ENCODE data around the gene NEK6. TPM values are rescaled to one million over a fixed set of nuclear protein-coding genes. Genes with fewer than 3 reads are reported as not detected.

Gene NEK6
- polyA plus RNA-seq, 1 experiment, result 128 TPM

GRCh38 chr9:124337562-124337961, 79.8 kb downstream of the NEK6 start:
- Histone ChIP-seq H3K4me3 (ENCODE audit: low read depth, low read length) (no peak overlapping the region), H3K27me3 (ENCODE audit: control insufficient read depth, insufficient read depth, low read length) (no peaks in the 10 kb centered on the region), H3K9me3 (ENCODE audit: control insufficient read depth, insufficient read depth, low read length) (peaks cover 5% of the 10 kb centered on the region), H3K27ac (ENCODE audit: low read depth, low read length) (no peak overlapping the region)
- CTCF ChIA-PET, result no interaction called here
- POLR2A ChIA-PET, result no interaction called here
- DNase-seq (ENCODE audit: low read depth, low spot score), result no peak
- no peak for TF ChIP-seq CTCF (IDR thresholded peaks at IDR 0.05; ENCODE audit: low read depth, low read length)

GRCh38 chr9:124339603-124340146, 81.9 kb downstream of the NEK6 start:
- Histone ChIP-seq H3K9me3 (ENCODE audit: control insufficient read depth, insufficient read depth, low read length) (peaks cover 5% of the 10 kb centered on the region), H3K27me3 (ENCODE audit: control insufficient read depth, insufficient read depth, low read length) (no peaks in the 10 kb centered on the region), H3K27ac (ENCODE audit: low read depth, low read length) (peak overlapping the region; percentile 21), H3K4me3 (ENCODE audit: low read depth, low read length) (no peak overlapping the region)
- DNase-seq (ENCODE audit: low read depth, low spot score), result no peak
- ChIA-PET CTCF (no interaction called here), POLR2A (no interaction called here)
- no peak for TF ChIP-seq CTCF (IDR thresholded peaks at IDR 0.05; ENCODE audit: low read depth, low read length)

- POLR2A ChIA-PET, result no interaction called here
- H3K27ac ChIP-seq (ENCODE audit: low read depth, low read length), result peak overlapping the region; percentile 52
- TF ChIP-seq CTCF (IDR thresholded peaks at IDR 0.05; ENCODE audit: low read depth, low read length), result no peak
- no peak for DNase-seq (ENCODE audit: low read depth, low spot score)
- no peaks in the 10 kb centered on the region for H3K27me3 ChIP-seq (ENCODE audit: control insufficient read depth, insufficient read depth, low read length)
- peaks cover 5% of the 10 kb centered on the region for H3K9me3 ChIP-seq (ENCODE audit: control insufficient read depth, insufficient read depth, low read length)
- CTCF ChIA-PET, result no interaction called here
- no peak overlapping the region for H3K4me3 ChIP-seq (ENCODE audit: low read depth, low read length)
Observed at GRCh38 chr9:124340219-124341069, 82.7 kb downstream of the NEK6 start.

GRCh38 chr9:124341455-124342170, 83.9 kb downstream of the NEK6 start:
- no peak for DNase-seq (ENCODE audit: low read depth, low spot score)
- ChIA-PET CTCF (interaction anchor here (1.0 kb wide), 1 partner anchor 21 kb away, joined by 3 read pairs; no protein-coding TSS in a partner anchor), POLR2A (interaction anchor here (1.2 kb wide), 1 partner anchor 11 kb away, joined by 3 read pairs; no protein-coding TSS in a partner anchor)

More at GRCh38 chr9:124341455-124342170, 83.9 kb downstream of the NEK6 start:
- H3K27me3 ChIP-seq (ENCODE audit: control insufficient read depth, insufficient read depth, low read length), result no peaks in the 10 kb centered on the region
- TF ChIP-seq CTCF (IDR thresholded peaks at IDR 0.05; ENCODE audit: low read depth, low read length), result no peak
- peak overlapping the region; percentile 90 for H3K27ac ChIP-seq (ENCODE audit: low read depth, low read length)
- peaks cover 5% of the 10 kb centered on the region for H3K9me3 ChIP-seq (ENCODE audit: control insufficient read depth, insufficient read depth, low read length)
- no peak overlapping the region for H3K4me3 ChIP-seq (ENCODE audit: low read depth, low read length)

Measured in AG04450 (cell line).